ENCODE measurements around the gene PRTN3.

- TF ChIP-seq TEAD4 (IDR thresholded peaks at IDR 0.05; ENCODE audit: borderline replicate concordance, insufficient read depth) (no peak), CTCF (IDR thresholded peaks at IDR 0.05) (no peak), USF2 (IDR thresholded peaks at IDR 0.05; ENCODE audit: borderline replicate concordance, low read depth, low read length) (no peak)
These were observed 33.0 kb upstream of the PRTN3 start for GRCh38 chr19:807627-808422.

Measured in SK-N-SH (cell line).